Karpas-422 (cell line): Measurements from ENCODE around the gene FABP7. TPM values are rescaled to one million over a fixed set of nuclear protein-coding genes. Genes with fewer than 3 reads are reported as not detected.
A peak's percentile ranks its signal among the peaks of the same experiment; 100 is the strongest.

Experiments
- DNase-seq: peaks from one replicate; pipeline ENCODE4 v3.0.0-alpha.2; 2015
- H2AFZ ChIP-seq: fragments of 200-600 bp; sonication (generic); 2 replicates; pipeline ENCODE4 v1.6.1; 2014; ENCODE audit warnings: antibody characterized with exemption, low read length, mixed read lengths
- H3K27ac ChIP-seq: fragments of 200-600 bp; sonication (generic); 2 replicates; pipeline ENCODE4 v1.5.1; 2014; ENCODE audit warnings: mild to moderate bottlenecking, low read length, moderate library complexity
- H3K27me3 ChIP-seq: fragments of 200-600 bp; sonication (generic); 2 replicates; pipeline ENCODE4 v1.6.1; 2014; ENCODE audit warnings: low read length, mixed read lengths
- H3K36me3 ChIP-seq: fragments of 200-600 bp; sonication (generic); 2 replicates; pipeline ENCODE4 v1.6.1; 2014; ENCODE audit warnings: low read length, mixed read lengths; ENCODE audit not compliant: insufficient read depth
- H3K4me1 ChIP-seq: fragments of 200-600 bp; sonication (generic); 2 replicates; pipeline ENCODE4 v1.6.1; 2014; ENCODE audit warnings: mild to moderate bottlenecking, low read length, mixed read lengths
- H3K4me2 ChIP-seq: fragments of 200-600 bp; sonication (generic); 2 replicates; pipeline ENCODE4 v1.6.1; 2014; ENCODE audit warnings: low read length, low read depth, mild to moderate bottlenecking; ENCODE audit not compliant: poor library complexity, severe bottlenecking
- H3K4me3 ChIP-seq: fragments of 200-600 bp; sonication (generic); 2 replicates; pipeline ENCODE4 v1.5.1; 2014; ENCODE audit warnings: mild to moderate bottlenecking, antibody characterized with exemption, low read length, mixed read lengths
- H3K79me2 ChIP-seq: fragments of 200-600 bp; sonication (generic); 2 replicates; pipeline ENCODE4 v1.6.1; 2014; ENCODE audit warnings: mild to moderate bottlenecking, low read length, mixed read lengths
- H3K9ac ChIP-seq: fragments of 200-600 bp; sonication (generic); 2 replicates; pipeline ENCODE4 v1.6.0; 2014; ENCODE audit warnings: low read length
- H3K9me2 ChIP-seq: fragments of 200-600 bp; sonication (generic), shearing (Covaris generic); replicated peaks from 2 replicates; pipeline ENCODE4 v1.6.0; 2014; ENCODE audit warnings: mild to moderate bottlenecking, low read length, moderate library complexity; ENCODE audit not compliant: insufficient read depth
- H3K9me3 ChIP-seq: fragments of 300-700, 200-600 bp; sonication (generic); 2 replicates; pipeline ENCODE4 v1.6.1; 2014; ENCODE audit warnings: low read length, mixed read lengths
- H4K20me1 ChIP-seq: fragments of 200-600 bp; sonication (generic); 2 replicates; pipeline ENCODE4 v1.6.1; 2014; ENCODE audit warnings: mild to moderate bottlenecking, antibody characterized with exemption, low read length, low read depth; ENCODE audit not compliant: insufficient read depth
- total RNA-seq: library from RNA; depleted of rRNA; stranded (reverse); fragments of >200 nt; shearing (Covaris generic); gene quantifications from 2 replicates; pipeline ENCODE4 v1.2.3, GENCODE V29; 2014; ENCODE audit warnings: low replicate concordance; rRNA removed

Gene FABP7
- not detected in 2 replicates for total RNA-seq

DNA sequence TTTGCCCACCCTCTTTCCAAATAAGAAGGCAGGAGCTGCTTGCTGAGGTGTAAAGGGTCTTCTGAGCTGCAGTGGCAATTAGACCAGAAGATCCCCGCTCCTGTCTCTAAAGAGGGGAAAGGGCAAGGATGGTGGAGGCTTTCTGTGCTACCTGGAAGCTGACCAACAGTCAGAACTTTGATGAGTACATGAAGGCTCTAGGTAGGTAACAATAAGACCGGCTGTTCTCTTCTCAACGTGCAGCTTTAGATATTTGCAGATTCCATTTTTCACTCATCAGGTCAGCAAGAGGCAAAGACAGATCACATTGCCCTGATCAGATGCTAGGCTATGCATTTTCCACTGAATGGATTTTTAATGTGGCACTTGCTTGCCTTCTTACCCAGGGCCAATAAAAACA is at the start of gene FABP7:
TSS of gene FABP7 (plus strand) at position 50 of the 400 bp plus-strand sequence. CDS start at position 129, 79 bp downstream.
- no peak for DNase-seq
- H3K9me3 ChIP-seq = no peaks in the 10 kb centered on the region
- no peaks in the 10 kb centered on the region for H3K9me2 ChIP-seq
- H3K4me2 ChIP-seq = no peak within 1 kb of the TSS
- H3K4me3 ChIP-seq = no peak within 1 kb of the TSS
- H3K4me1 ChIP-seq = no peaks in the 10 kb centered on the region
- H3K27me3 ChIP-seq = no peaks in the 10 kb centered on the region
- H3K27ac ChIP-seq = no peak within 1 kb of the TSS
- no peaks in the 10 kb centered on the region for H3K36me3 ChIP-seq
- no peaks in the 10 kb centered on the region for H4K20me1 ChIP-seq
- H3K79me2 ChIP-seq = no peaks in the 10 kb centered on the region
- no peak within 1 kb of the TSS for H3K9ac ChIP-seq
- H2AFZ ChIP-seq = no peak within 1 kb of the TSS

DNA sequence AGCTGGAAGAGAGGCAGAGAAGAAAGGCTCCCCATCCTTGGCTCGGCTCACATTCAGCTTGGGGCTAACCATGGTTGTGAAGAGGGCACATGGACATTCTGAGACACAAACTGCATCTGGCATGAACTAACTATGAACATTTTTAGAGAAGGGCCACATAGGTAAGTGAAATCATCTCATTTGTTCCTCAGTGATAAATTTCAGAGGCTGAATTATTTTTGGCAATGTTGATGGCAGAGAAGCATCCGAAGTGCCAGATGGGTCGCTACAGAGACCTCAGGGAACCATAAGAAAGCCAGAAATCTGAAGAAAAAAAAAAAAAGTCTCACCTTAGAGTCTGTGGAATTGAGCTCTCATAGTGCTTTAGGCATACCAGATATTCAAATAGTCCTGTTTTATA is 49.2 kb upstream of the FABP7 start:
- no peak overlapping the region for H2AFZ ChIP-seq
- DNase-seq = no peak
- no peaks in the 10 kb centered on the region for H4K20me1 ChIP-seq
- no peak overlapping the region for H3K4me3 ChIP-seq
- H3K27ac ChIP-seq = no peak overlapping the region
- no peaks in the 10 kb centered on the region for H3K9me2 ChIP-seq
- no peaks in the 10 kb centered on the region for H3K9me3 ChIP-seq
- no peak overlapping the region for H3K4me2 ChIP-seq
- H3K27me3 ChIP-seq = no peaks in the 10 kb centered on the region
- no peaks in the 10 kb centered on the region for H3K36me3 ChIP-seq
- no peaks in the 10 kb centered on the region for H3K79me2 ChIP-seq
- no peak overlapping the region for H3K9ac ChIP-seq
- no peaks in the 10 kb centered on the region for H3K4me1 ChIP-seq

DNA sequence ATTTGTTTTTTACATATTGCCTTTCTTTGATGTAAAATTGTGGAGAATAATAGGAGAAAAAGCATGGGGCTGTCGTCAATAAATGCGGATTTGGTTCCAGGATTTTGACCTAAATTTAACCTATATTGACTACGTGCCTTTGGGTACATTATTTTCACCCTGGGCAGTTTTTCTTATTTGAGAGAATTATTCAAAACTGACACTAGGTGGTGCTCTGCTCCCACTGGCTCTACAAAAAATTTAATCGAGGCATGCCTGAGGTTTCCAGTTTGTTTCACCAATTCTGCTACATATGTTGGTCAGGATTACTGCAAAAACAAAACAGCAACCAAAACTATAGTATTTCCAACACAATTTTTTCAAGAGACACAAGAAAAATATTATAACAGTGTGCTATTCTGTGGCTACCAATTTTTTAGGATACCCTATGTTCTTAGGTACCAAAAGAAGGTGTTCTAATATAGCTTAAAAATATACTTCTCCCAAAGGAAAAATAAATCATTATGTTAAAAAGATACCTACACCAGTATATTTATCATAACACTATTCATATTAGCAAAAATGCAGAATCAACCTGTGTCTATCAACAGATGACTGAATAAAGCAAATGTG is 48.6 kb upstream of the FABP7 start:
- no peaks in the 10 kb centered on the region for H3K9me2 ChIP-seq
- no peak overlapping the region for H3K9ac ChIP-seq
- H3K36me3 ChIP-seq = no peaks in the 10 kb centered on the region
- no peak overlapping the region for H3K4me3 ChIP-seq
- H3K4me1 ChIP-seq = no peaks in the 10 kb centered on the region
- H3K4me2 ChIP-seq = no peak overlapping the region
- DNase-seq = peak; percentile 74
- H2AFZ ChIP-seq = no peak overlapping the region
- no peaks in the 10 kb centered on the region for H3K79me2 ChIP-seq
- H3K9me3 ChIP-seq = no peaks in the 10 kb centered on the region
- H3K27me3 ChIP-seq = no peaks in the 10 kb centered on the region
- H4K20me1 ChIP-seq = no peaks in the 10 kb centered on the region
- H3K27ac ChIP-seq = no peak overlapping the region

DNA sequence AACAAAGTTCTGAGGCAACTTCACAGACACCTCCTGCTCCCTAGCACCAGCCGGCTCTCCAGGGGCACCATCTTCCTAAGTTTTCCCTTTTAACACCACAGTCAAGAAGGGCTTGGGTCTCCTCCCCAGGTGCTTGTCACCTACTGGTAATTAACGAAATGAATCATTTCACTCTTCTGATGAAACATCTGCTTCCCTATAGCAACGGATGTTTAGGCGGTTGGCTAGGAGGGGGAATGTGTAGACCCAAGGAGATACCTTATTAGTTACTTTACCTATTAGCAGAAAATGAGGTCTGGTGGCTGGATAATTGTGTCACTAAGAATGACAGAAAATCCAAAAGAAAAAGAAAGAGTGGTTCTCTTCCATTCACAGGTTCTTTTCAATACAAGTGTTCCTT is 46.3 kb upstream of the FABP7 start:
- Histone ChIP-seq H3K79me2 (no peaks in the 10 kb centered on the region), H3K4me2 (no peak overlapping the region), H2AFZ (no peak overlapping the region), H3K4me3 (no peak overlapping the region), H3K9ac (no peak overlapping the region), H4K20me1 (no peaks in the 10 kb centered on the region), H3K9me3 (no peaks in the 10 kb centered on the region), H3K9me2 (no peaks in the 10 kb centered on the region), H3K4me1 (no peaks in the 10 kb centered on the region), H3K27ac (no peak overlapping the region), H3K27me3 (no peaks in the 10 kb centered on the region), H3K36me3 (no peaks in the 10 kb centered on the region)
- no peak for DNase-seq

DNA sequence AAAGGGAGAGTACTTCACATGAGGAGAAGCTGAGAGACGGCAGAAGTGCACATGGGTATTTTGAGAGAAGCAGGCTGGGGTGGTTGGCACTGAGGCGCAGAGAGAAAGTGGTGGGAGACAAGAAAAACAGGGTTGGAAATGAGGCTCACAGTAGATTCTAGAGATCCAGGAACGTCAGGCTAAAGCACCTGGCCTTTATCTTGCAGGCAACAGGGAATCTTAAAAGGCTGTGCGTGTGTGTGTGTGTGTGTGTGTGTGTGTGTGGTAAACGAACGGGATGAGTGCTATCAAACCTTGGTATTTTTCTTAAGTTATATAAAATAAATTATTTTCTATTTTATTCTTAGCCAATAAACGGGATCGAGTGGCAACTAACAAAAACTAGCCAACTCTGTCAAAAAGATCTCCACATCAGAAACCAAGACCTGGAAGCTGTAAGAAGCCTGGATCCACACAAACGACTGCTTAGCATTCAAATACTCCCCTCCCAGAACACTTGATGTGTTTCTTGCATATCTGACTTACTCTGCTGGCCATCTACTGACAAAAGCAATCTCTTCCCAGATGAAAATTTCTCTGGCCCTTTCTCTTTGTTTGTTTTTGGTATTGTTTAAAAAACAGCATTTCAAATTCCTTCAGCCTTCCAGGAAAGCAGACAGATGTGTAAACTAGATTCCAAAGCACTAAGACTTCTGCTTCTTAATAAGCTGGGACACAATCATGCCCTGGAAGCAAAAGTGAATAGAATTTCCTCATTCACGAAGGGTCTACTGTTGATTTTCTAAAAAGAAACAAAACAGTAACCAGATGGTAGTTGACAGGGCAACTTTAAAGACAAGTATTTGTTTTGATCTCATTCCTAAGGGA is 44.8 kb upstream of the FABP7 start:
- Histone ChIP-seq H3K4me2 (no peak overlapping the region), H3K9me3 (no peaks in the 10 kb centered on the region), H3K79me2 (no peaks in the 10 kb centered on the region), H3K27ac (no peak overlapping the region), H3K4me3 (no peak overlapping the region), H4K20me1 (no peaks in the 10 kb centered on the region), H2AFZ (no peak overlapping the region), H3K9ac (no peak overlapping the region), H3K36me3 (no peaks in the 10 kb centered on the region), H3K27me3 (no peaks in the 10 kb centered on the region), H3K9me2 (no peaks in the 10 kb centered on the region), H3K4me1 (no peaks in the 10 kb centered on the region)
- no peak for DNase-seq

DNA sequence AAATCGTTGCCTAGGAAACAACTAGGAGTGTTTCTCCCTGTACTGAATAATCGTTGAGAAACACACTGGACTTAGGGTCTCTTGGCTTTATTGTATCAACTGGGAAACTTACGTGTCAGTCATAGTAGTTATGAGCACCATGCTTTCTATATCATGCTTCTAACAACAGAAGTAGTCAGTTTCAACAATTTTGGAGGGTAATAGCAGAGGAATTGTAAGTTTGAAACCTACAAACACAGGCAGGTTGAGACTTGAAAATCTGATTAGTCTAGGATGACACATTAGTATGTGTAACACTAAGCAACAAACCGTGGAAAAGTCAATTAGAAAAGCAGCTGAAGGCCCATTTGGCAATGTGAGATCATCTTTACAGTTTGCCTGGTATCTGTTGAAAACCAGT is 43.9 kb upstream of the FABP7 start:
- H3K36me3 ChIP-seq = no peaks in the 10 kb centered on the region
- no peaks in the 10 kb centered on the region for H3K9me2 ChIP-seq
- H2AFZ ChIP-seq = no peak overlapping the region
- H3K9ac ChIP-seq = no peak overlapping the region
- H3K4me2 ChIP-seq = no peak overlapping the region
- H3K27ac ChIP-seq = no peak overlapping the region
- no peaks in the 10 kb centered on the region for H3K79me2 ChIP-seq
- H3K4me1 ChIP-seq = no peaks in the 10 kb centered on the region
- H4K20me1 ChIP-seq = no peaks in the 10 kb centered on the region
- no peak for DNase-seq
- no peaks in the 10 kb centered on the region for H3K27me3 ChIP-seq
- H3K4me3 ChIP-seq = no peak overlapping the region
- H3K9me3 ChIP-seq = no peaks in the 10 kb centered on the region

DNA sequence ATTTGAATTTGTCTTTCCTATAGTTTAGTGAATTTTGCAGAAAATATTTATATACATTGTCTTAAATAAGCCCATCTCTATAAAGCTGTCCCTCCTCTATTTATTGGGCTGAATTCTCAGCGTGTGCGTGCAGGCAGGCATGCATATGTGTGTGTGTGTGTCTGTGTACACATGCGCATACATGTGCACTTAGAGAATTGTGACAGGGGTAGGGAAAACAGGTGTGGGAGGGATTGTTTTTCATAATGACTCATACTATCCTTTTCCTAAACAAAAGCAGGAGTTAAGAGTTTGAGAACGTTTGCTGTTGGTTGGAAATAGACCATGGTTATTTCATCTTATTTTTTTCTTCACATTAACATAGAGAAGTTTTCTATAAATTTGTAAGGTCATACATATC is 43.4 kb upstream of the FABP7 start:
- Histone ChIP-seq H3K4me3 (no peak overlapping the region), H3K36me3 (no peaks in the 10 kb centered on the region), H3K9me2 (no peaks in the 10 kb centered on the region), H3K4me1 (no peaks in the 10 kb centered on the region), H3K27me3 (no peaks in the 10 kb centered on the region), H4K20me1 (no peaks in the 10 kb centered on the region), H3K79me2 (no peaks in the 10 kb centered on the region), H3K27ac (no peak overlapping the region), H3K4me2 (no peak overlapping the region), H3K9me3 (no peaks in the 10 kb centered on the region), H2AFZ (no peak overlapping the region), H3K9ac (no peak overlapping the region)
- no peak for DNase-seq

DNA sequence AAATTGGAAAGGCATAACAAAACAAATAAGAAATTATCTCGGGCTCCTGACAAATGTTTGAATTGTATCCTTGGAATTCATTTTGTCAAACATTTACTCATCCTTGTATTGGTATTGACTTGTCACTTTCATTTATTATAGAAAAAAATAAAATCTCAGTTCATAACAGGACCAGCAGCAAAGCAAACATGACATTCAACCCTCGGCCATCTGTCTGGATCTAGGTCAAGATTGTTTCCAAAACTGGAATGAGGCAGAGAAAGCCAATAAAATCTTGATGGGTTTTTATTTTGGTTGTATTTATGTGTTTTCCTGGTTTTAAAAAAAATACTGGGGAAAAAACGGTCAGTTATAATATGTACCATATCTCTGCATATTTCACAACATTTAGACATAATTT is 42.9 kb upstream of the FABP7 start:
- DNase-seq = no peak
- Histone ChIP-seq H3K36me3 (no peaks in the 10 kb centered on the region), H3K4me3 (no peak overlapping the region), H3K4me1 (no peaks in the 10 kb centered on the region), H4K20me1 (no peaks in the 10 kb centered on the region), H3K9me2 (no peaks in the 10 kb centered on the region), H3K79me2 (no peaks in the 10 kb centered on the region), H3K27ac (no peak overlapping the region), H3K9me3 (no peaks in the 10 kb centered on the region), H2AFZ (no peak overlapping the region), H3K27me3 (no peaks in the 10 kb centered on the region), H3K9ac (no peak overlapping the region), H3K4me2 (no peak overlapping the region)
